ENCODE results near the gene GHR. TPM values are rescaled to one million over a fixed set of nuclear protein-coding genes. Genes with fewer than 3 reads are reported as not detected.

The GHR gene
- total RNA-seq, 4 donors from 2014 or later, result 38.9 to 105 (median 74.8) TPM

- H3K4me1 ChIP-seq, result peaks cover 83 to 99% of the 10 kb centered on the region in 2 donors
- in situ Hi-C loops (cut with MboI; ENCODE audit: low sequenced_read_pairs in 4 of 4) (no loop called here), intact Hi-C loops (cut with DNase I; ENCODE audit: low total_unique reads) (no loop called here)
- H3K9me3 ChIP-seq, result no peaks in the 10 kb centered on the region
- peak in 1 of 2 donors; percentile 46 for ATAC-seq
- TF ChIP-seq POLR2A (IDR thresholded peaks at IDR 0.05), result no peak
- no peaks in the 10 kb centered on the region for H3K27me3 ChIP-seq
- no peak for DNase-seq
- no peaks in the 10 kb centered on the region for H3K36me3 ChIP-seq
- H3K27ac ChIP-seq, result peak overlapping the region; percentile 48 to 91 (median 84)
- no peak overlapping the region for H3K4me3 ChIP-seq
Observed at GRCh38 chr5:42502613-42503470, 79.6 kb downstream of the GHR start.

- H3K4me1 ChIP-seq, result peaks cover 85 to 92% of the 10 kb centered on the region in 2 donors
- no peak for ATAC-seq
Observed at GRCh38 chr5:42506662-42507061, 83.4 kb downstream of the GHR start.

DNA sequence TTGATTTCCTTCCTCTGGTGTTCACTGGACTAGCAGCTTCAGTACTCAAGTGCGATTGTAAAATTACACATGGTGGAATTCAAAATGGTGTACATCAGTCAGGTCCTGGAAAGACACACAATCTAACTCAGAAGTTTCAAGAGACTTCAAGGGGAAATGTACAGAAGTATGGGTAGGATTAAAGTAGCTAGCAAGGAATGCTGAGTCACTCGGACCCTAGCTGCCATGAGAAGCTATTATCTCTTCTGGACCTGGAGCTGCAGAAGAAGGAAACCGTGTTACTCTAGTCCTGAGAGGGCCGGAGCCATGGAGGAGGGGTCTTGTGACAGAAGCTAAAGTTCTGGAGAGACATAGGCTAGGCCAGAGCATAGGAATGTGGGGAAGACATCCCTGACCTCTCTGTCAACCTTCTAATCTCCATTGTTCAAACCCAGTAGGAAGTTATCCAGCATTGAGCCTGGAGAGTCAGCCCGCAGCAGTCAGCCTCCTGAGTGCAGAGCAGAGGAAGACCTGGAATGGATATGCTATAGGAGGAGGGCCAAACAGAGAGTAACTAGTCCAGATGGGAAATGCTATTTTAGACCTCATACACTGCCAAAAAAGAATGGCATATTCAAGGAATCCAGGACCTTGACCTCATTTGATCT lies 84.3 kb downstream of the GHR start:
- in situ Hi-C loops (cut with MboI; ENCODE audit: low sequenced_read_pairs in 4 of 4) (no loop called here), intact Hi-C loops (cut with DNase I; ENCODE audit: low total_unique reads) (no loop called here)
- Histone ChIP-seq H3K4me1 (peaks cover 80 to 86% of the 10 kb centered on the region in 2 donors), H3K27me3 (no peaks in the 10 kb centered on the region), H3K27ac (peak overlapping the region; percentile 83 to 91 (median 84)), H3K9me3 (no peaks in the 10 kb centered on the region), H3K4me3 (no peak overlapping the region), H3K36me3 (no peaks in the 10 kb centered on the region)
- TF ChIP-seq, protein P1, sequence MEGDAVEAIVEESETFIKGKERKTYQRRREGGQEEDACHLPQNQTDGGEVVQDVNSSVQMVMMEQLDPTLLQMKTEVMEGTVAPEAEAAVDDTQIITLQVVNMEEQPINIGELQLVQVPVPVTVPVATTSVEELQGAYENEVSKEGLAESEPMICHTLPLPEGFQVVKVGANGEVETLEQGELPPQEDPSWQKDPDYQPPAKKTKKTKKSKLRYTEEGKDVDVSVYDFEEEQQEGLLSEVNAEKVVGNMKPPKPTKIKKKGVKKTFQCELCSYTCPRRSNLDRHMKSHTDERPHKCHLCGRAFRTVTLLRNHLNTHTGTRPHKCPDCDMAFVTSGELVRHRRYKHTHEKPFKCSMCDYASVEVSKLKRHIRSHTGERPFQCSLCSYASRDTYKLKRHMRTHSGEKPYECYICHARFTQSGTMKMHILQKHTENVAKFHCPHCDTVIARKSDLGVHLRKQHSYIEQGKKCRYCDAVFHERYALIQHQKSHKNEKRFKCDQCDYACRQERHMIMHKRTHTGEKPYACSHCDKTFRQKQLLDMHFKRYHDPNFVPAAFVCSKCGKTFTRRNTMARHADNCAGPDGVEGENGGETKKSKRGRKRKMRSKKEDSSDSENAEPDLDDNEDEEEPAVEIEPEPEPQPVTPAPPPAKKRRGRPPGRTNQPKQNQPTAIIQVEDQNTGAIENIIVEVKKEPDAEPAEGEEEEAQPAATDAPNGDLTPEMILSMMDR (IDR thresholded peaks at IDR 0.05 in 4 of 5, conservative IDR thresholded peaks at IDR 0.05 in 1 of 5), result no peak
- TF ChIP-seq POLR2A (IDR thresholded peaks at IDR 0.05), result no peak
- DNase-seq, result no peak
- ATAC-seq, result no peak

More at GRCh38 chr5:42506662-42507061, 83.4 kb downstream of the GHR start:
- in situ Hi-C loops (cut with MboI; ENCODE audit: low sequenced_read_pairs in 4 of 4) (no loop called here), intact Hi-C loops (cut with DNase I; ENCODE audit: low total_unique reads) (no loop called here)
- Histone ChIP-seq H3K9me3 (no peaks in the 10 kb centered on the region), H3K36me3 (no peaks in the 10 kb centered on the region), H3K27me3 (no peaks in the 10 kb centered on the region), H3K4me3 (no peak overlapping the region), H3K27ac (peak overlapping the region; percentile 83 to 91 (median 84))
- no peak for TF ChIP-seq POLR2A (IDR thresholded peaks at IDR 0.05)
- TF ChIP-seq, protein P1 (IDR thresholded peaks at IDR 0.05 in 4 of 5, conservative IDR thresholded peaks at IDR 0.05 in 1 of 5), result no peak
- DNase-seq, result no peak

DNA sequence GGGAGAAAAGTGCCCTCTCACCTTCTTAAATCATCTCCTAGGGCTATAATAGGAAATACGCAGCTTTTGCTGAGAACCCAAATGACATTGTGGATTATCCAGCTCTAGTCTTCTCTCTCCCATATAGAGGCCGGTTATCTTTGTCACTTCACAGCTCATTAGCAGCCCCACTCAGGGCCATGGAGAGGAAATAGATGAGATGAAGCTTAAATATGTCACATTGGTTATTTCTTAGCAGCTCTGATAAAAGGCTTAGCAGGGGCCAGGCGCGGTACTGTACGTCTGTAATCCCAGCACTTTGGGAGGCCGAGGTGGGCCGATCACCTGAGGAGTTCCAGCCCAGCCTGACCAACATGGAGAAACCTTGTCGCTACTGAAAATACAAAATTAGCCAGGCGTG lies 90.0 kb downstream of the GHR start:
- TF ChIP-seq, protein P1 (IDR thresholded peaks at IDR 0.05 in 4 of 5, conservative IDR thresholded peaks at IDR 0.05 in 1 of 5), result no peak
- TF ChIP-seq POLR2A (IDR thresholded peaks at IDR 0.05), result no peak
- Histone ChIP-seq H3K4me3 (no peak overlapping the region), H3K4me1 (peaks cover 69% of the 10 kb centered on the region in 2 donors), H3K27me3 (no peaks in the 10 kb centered on the region), H3K9me3 (no peaks in the 10 kb centered on the region), H3K36me3 (no peaks in the 10 kb centered on the region), H3K27ac (peak overlapping the region; percentile 83 to 91 (median 84))
- in situ Hi-C loops (cut with MboI; ENCODE audit: low sequenced_read_pairs in 4 of 4) (loop anchor here in 1 of 4 donors (10.0 kb wide), 1 partner anchor 72 kb away; no protein-coding TSS in a partner anchor), intact Hi-C loops (cut with DNase I; ENCODE audit: low total_unique reads) (loop anchor here (5.0 kb wide), 1 partner anchor 91 kb away; the partner anchor contains the start of gene GHR)
- ATAC-seq (no peak), DNase-seq (no peak)

DNA sequence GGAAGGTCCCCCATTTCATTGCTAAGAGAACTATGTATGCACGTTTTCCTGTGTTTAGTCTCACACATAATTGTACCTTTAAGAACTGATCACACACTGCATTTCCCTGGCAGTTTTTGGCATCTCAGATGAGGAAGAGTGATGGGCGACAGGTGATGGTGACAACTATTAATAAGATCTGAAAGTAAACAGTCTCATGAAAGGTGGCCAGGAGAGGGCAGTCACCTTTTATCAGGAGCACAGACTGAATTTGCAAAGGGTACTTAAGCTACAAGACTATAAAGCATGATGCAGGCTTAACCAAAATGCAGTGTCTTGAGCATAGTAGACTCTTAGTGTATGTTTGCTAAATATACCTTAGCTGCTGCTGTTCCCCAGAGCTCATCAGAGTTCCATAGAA lies 91.5 kb downstream of the GHR start:
- H3K4me1 ChIP-seq, result peaks cover 70% of the 10 kb centered on the region in 2 donors
- H3K27ac ChIP-seq, result peak overlapping the region; percentile 83 to 91 (median 84)
- TF ChIP-seq, protein P1 (IDR thresholded peaks at IDR 0.05 in 4 of 5, conservative IDR thresholded peaks at IDR 0.05 in 1 of 5), result peak; percentile 45 to 58 (median 52)
- no peak for TF ChIP-seq POLR2A (IDR thresholded peaks at IDR 0.05)
- H3K27me3 ChIP-seq, result no peaks in the 10 kb centered on the region
- peak; percentile 76 to 86 for DNase-seq
- in situ Hi-C loops (cut with MboI; ENCODE audit: low sequenced_read_pairs in 4 of 4), result loop anchor here in 1 of 4 donors (10.0 kb wide), 1 partner anchor 70 kb away; no protein-coding TSS in a partner anchor
- intact Hi-C loops (cut with DNase I; ENCODE audit: low total_unique reads), result loop anchor here (2.0 to 5.0 kb wide), 3 partner anchors 70 to 143 kb away; partner anchors contain the start of gene GHR
- no peaks in the 10 kb centered on the region for H3K9me3 ChIP-seq
- no peak overlapping the region for H3K4me3 ChIP-seq
- no peaks in the 10 kb centered on the region for H3K36me3 ChIP-seq
- peak; percentile 53 to 70 for ATAC-seq
